CD4-positive, alpha-beta T cell (primary cell): Measurements from ENCODE around the gene STK32C. TPM values are rescaled to one million over a fixed set of nuclear protein-coding genes. Genes with fewer than 3 reads are reported as not detected.

Source experiments
- ATAC-seq: fragments of 200-7000 bp; cut with Tn5 transposase; one replicate; pipeline ENCODE4 v1.10.0; 2022; ENCODE audit warnings: mild to moderate bottlenecking; ENCODE audit not compliant: poor library complexity
- CTCF ChIA-PET: fragments of 350-600 bp; sonication (Branson Sonifier 250); formaldehyde crosslinking; loops from one replicate; lab custom pipeline; 2021; ENCODE audit warnings: antibody characterized with exemption, inconsistent platforms; lab: Charles Lee
- POLR2A ChIA-PET: fragments of 350-600 bp; sonication (Branson Sonifier 250); formaldehyde crosslinking; loops from one replicate; lab custom pipeline; 2021; ENCODE audit warnings: antibody characterized with exemption, inconsistent platforms; lab: Charles Lee
- DNase-seq, 14 experiments: peaks; one replicate each; pipeline ENCODE4 v3.0.0-alpha.2; 2013 to 2020; ENCODE audit warnings: mixed read lengths in 2 of 14
- H3K27ac ChIP-seq, 2 donors: one replicate each; pipeline versions ENCODE4 v1.5.1 to v1.7.0; 2013; ENCODE audit warnings: low read length in 2 of 2, low read depth in 1 of 2, mild to moderate bottlenecking in 1 of 2
- H3K27me3 ChIP-seq, 2 experiments: 1 replicate in 1 of 2; 2 replicates in 1 of 2; pipeline versions ENCODE4 v1.6.1 to v1.7.0; 2013; ENCODE audit warnings: low read length in 2 of 2, control low read depth in 1 of 2, mild to moderate bottlenecking in 1 of 2, moderate library complexity in 1 of 2; ENCODE audit not compliant: insufficient read depth in 2 of 2, control insufficient read depth in 1 of 2
- H3K36me3 ChIP-seq: one replicate; pipeline ENCODE4 v1.6.1; 2013; ENCODE audit warnings: low read length, control low read depth; ENCODE audit not compliant: insufficient read depth
- H3K4me1 ChIP-seq: one replicate; pipeline ENCODE4 v1.6.1; 2013; ENCODE audit warnings: low read length, control low read depth; ENCODE audit not compliant: insufficient read depth
- H3K4me3 ChIP-seq: one replicate; pipeline ENCODE4 v1.5.1; 2013; ENCODE audit warnings: mild to moderate bottlenecking, low read length, moderate library complexity
- H3K9me3 ChIP-seq, 2 experiments: 1 replicate in 1 of 2; 2 replicates in 1 of 2; pipeline versions ENCODE4 v1.6.1 to v1.7.0; 2013; ENCODE audit warnings: low read length in 2 of 2, mild to moderate bottlenecking in 2 of 2, control low read depth in 1 of 2, moderate library complexity in 1 of 2; ENCODE audit not compliant: control insufficient read depth in 1 of 2, insufficient read depth in 1 of 2
- H3K27ac Mint-ChIP-seq: one replicate; pipeline ENCODE4 v1.8.0; 2020; ENCODE audit warnings: mixed read lengths
- H3K27me3 Mint-ChIP-seq: one replicate; pipeline ENCODE4 v1.8.0; 2021; ENCODE audit warnings: mixed read lengths
- H3K36me3 Mint-ChIP-seq: one replicate; pipeline ENCODE4 v1.8.0; 2021; ENCODE audit warnings: low read depth, mixed read lengths
- H3K4me1 Mint-ChIP-seq: one replicate; pipeline ENCODE4 v1.8.0; 2021; ENCODE audit warnings: low read depth, mixed read lengths
- H3K4me3 Mint-ChIP-seq: one replicate; pipeline ENCODE4 v1.8.0; 2020; ENCODE audit warnings: mild to moderate bottlenecking, mixed read lengths
- H3K9me3 Mint-ChIP-seq: one replicate; pipeline ENCODE4 v1.8.0; 2020; ENCODE audit warnings: mixed read lengths
- CTCF ChIP-seq: fragments of 200-600 bp; IDR thresholded peaks from one replicate; pipeline ENCODE4 v1.8.0; 2022; ENCODE audit warnings: antibody characterized with exemption, mild to moderate bottlenecking
- intact Hi-C, 2 experiments: fragments of 100-400 bp; cut with DNase I in 1 of 2; cut with micrococcal nuclease in 1 of 2; formaldehyde crosslinking; loops; one replicate each; pipeline versions ENCODE4 v1.15.1 to v1.9.0; 2023 to 2025; cut with DNase I, micrococcal nuclease
- total RNA-seq, 174 experiments: library from RNA in 2 of 174; stranded (reverse) in 2 of 174; gene quantifications; one replicate each; pipeline ENCODE4 v1.2.3 and lab custom pipeline; 2021 to 2026

The STK32C gene
- total RNA-seq, 2 experiments from 2014 or later = 4.9 to 5.2 TPM

GRCh38 chr10:132174237-132174636, 133.5 kb downstream of the STK32C start:
- H3K4me1 Mint-ChIP-seq = peaks cover 8% of the 10 kb centered on the region
- H3K4me3 Mint-ChIP-seq = no peak overlapping the region
- H3K9me3 Mint-ChIP-seq = no peaks in the 10 kb centered on the region
- intact Hi-C loops = no loop called here
- ChIA-PET POLR2A (no interaction called here), CTCF (no interaction called here)
- ATAC-seq (no peak), DNase-seq (no peak)
- no peak overlapping the region for H3K27ac Mint-ChIP-seq
- H3K27ac ChIP-seq = no peak overlapping the region
- H3K4me1 ChIP-seq = peaks cover 3% of the 10 kb centered on the region
- no peak overlapping the region for H3K4me3 ChIP-seq
- no peaks in the 10 kb centered on the region for H3K36me3 ChIP-seq
- TF ChIP-seq CTCF = no peak
- H3K9me3 ChIP-seq = peaks cover 0 to 5% of the 10 kb centered on the region in 2 experiments
- peaks cover 13 to 27% of the 10 kb centered on the region in 2 experiments for H3K27me3 ChIP-seq
- H3K27me3 Mint-ChIP-seq = peaks cover 40% of the 10 kb centered on the region
- no peaks in the 10 kb centered on the region for H3K36me3 Mint-ChIP-seq

- Histone ChIP-seq H3K4me1 (peaks cover 3% of the 10 kb centered on the region), H3K27ac (no peak overlapping the region), H3K27me3 (peaks cover 6 to 22% of the 10 kb centered on the region in 2 experiments), H3K9me3 (peaks cover 0 to 5% of the 10 kb centered on the region in 2 experiments), H3K36me3 (no peaks in the 10 kb centered on the region), H3K4me3 (no peak overlapping the region)
- TF ChIP-seq CTCF = no peak
- peaks cover 34% of the 10 kb centered on the region for H3K27me3 Mint-ChIP-seq
- ChIA-PET CTCF (no interaction called here), POLR2A (no interaction called here)
- peak overlapping the region; percentile 34 for H3K4me3 Mint-ChIP-seq
- peak overlapping the region; percentile 68 for H3K27ac Mint-ChIP-seq
- no peaks in the 10 kb centered on the region for H3K9me3 Mint-ChIP-seq
- intact Hi-C loops = no loop called here
- no peaks in the 10 kb centered on the region for H3K36me3 Mint-ChIP-seq
- DNase-seq (no peak), ATAC-seq (peak; percentile 51)
- peaks cover 8% of the 10 kb centered on the region for H3K4me1 Mint-ChIP-seq
These were observed 134.6 kb downstream of the STK32C start for GRCh38 chr10:132173185-132173584.

GRCh38 chr10:132172091-132173066, 135.4 kb downstream of the STK32C start:
- no peak overlapping the region for H3K4me3 Mint-ChIP-seq
- no peak for TF ChIP-seq CTCF
- Histone ChIP-seq H3K36me3 (no peaks in the 10 kb centered on the region), H3K9me3 (peaks cover 0 to 5% of the 10 kb centered on the region in 2 experiments), H3K4me3 (no peak overlapping the region), H3K27me3 (peaks cover 0 to 14% of the 10 kb centered on the region in 2 experiments), H3K4me1 (peaks cover 3% of the 10 kb centered on the region), H3K27ac (no peak overlapping the region)
- peaks cover 25% of the 10 kb centered on the region for H3K27me3 Mint-ChIP-seq
- no peak overlapping the region for H3K27ac Mint-ChIP-seq
- H3K36me3 Mint-ChIP-seq = no peaks in the 10 kb centered on the region
- POLR2A ChIA-PET = no interaction called here
- H3K9me3 Mint-ChIP-seq = no peaks in the 10 kb centered on the region
- ATAC-seq (no peak), DNase-seq (no peak)
- intact Hi-C loops = no loop called here
- H3K4me1 Mint-ChIP-seq = peaks cover 8% of the 10 kb centered on the region
- CTCF ChIA-PET = no interaction called here
